Nucleus accumbens (tissue), 56 donors: Measurements from ENCODE around the gene MCTS1.
"Not testable (repeated sequence)": the region's sequence is repeated elsewhere in the genome, so short reads cannot be mapped to it uniquely, and the experiment has no call there.

Experiments used
- DNase-seq, 56 donors: peaks; one replicate each; lab custom pipeline; 2025; lab: John Stamatoyannopoulos, UW

Gene MCTS1

GRCh38 chrX:120625371-120625770, 21.5 kb downstream of the MCTS1 start:
- DNase-seq: no peak

GRCh38 chrX:120629667-120630537, 26.0 kb downstream of the MCTS1 start, which contains the start of gene C1GALT1C1:
Gene C1GALT1C1 (minus strand): TSS chrX:120630054. CDS start chrX:120627166, 2,888 bp downstream.
- DNase-seq: peak; percentile 17 to 92 (median 79)

GRCh38 chrX:120638619-120639018, 34.7 kb downstream of the MCTS1 start:
- DNase-seq: no peak

- no peak for DNase-seq
These were observed 39.0 kb downstream of the MCTS1 start for GRCh38 chrX:120642871-120643270.

GRCh38 chrX:120647127-120647526, 43.2 kb downstream of the MCTS1 start:
- DNase-seq: no peak

- DNase-seq: not testable (repeated sequence)
These were observed 48.4 kb downstream of the MCTS1 start for GRCh38 chrX:120652256-120652655.

GRCh38 chrX:120653000-120653399, 49.1 kb downstream of the MCTS1 start:
- DNase-seq: no peak

GRCh38 chrX:120660637-120661036, 56.7 kb downstream of the MCTS1 start:
- DNase-seq: no peak
